GM23338 (cell line): Measurements from ENCODE around the gene RHCG. TPM values are rescaled to one million over a fixed set of nuclear protein-coding genes. Genes with fewer than 3 reads are reported as not detected.

Experiments used
- ATAC-seq: fragments of 200-7000 bp; cut with Tn5 transposase; 3 replicates; pipeline ENCODE4 v1.9.1; 2020
- DNase-seq: peaks from one replicate; pipeline ENCODE4 v3.0.0-alpha.2; 2015; ENCODE audit warnings: low spot score
- H2AFZ ChIP-seq: fragments of 200-600 bp; sonication (generic); 2 replicates; pipeline ENCODE4 v1.8.0; 2016; ENCODE audit warnings: antibody characterized with exemption, mild to moderate bottlenecking, moderate library complexity
- H3F3A ChIP-seq: fragments of 200-600 bp; sonication (generic); replicated peaks from 2 replicates; pipeline ENCODE4 v1.8.0; 2017; ENCODE audit warnings: antibody characterized with exemption, mixed run types, low read depth
- H3K27ac ChIP-seq: fragments of 200-600 bp; sonication (generic); 2 replicates; pipeline ENCODE4 v1.6.1; 2016; ENCODE audit warnings: low read depth
- H3K27me3 ChIP-seq: fragments of 200-600 bp; sonication (generic); 2 replicates; pipeline ENCODE4 v1.8.0; 2016; ENCODE audit warnings: mild to moderate bottlenecking, mixed run types, moderate library complexity; ENCODE audit not compliant: insufficient read depth
- H3K36me3 ChIP-seq: fragments of 200-600 bp; sonication (generic); 2 replicates; pipeline ENCODE4 v1.8.0; 2016; ENCODE audit warnings: mild to moderate bottlenecking; ENCODE audit not compliant: insufficient read depth
- H3K4me1 ChIP-seq: fragments of 200-600 bp; sonication (generic); 2 replicates; pipeline ENCODE4 v1.8.0; 2016; ENCODE audit warnings: mild to moderate bottlenecking, moderate library complexity; ENCODE audit not compliant: insufficient read depth
- H3K4me2 ChIP-seq: fragments of 200-600 bp; sonication (generic); 2 replicates; pipeline ENCODE4 v1.7.1; 2017; ENCODE audit warnings: mixed run types
- H3K4me3 ChIP-seq: fragments of 200-600 bp; sonication (generic); 2 replicates; pipeline ENCODE4 v1.6.1; 2016; ENCODE audit warnings: mixed run types
- H3K79me2 ChIP-seq: fragments of 200-600 bp; sonication (generic); replicated peaks from 2 replicates; pipeline ENCODE4 v1.8.0; 2017; ENCODE audit warnings: mild to moderate bottlenecking; ENCODE audit not compliant: insufficient read depth
- H3K9me2 ChIP-seq: fragments of 200-600 bp; sonication (generic); 2 replicates; pipeline ENCODE4 v1.8.0; 2017; ENCODE audit not compliant: insufficient read depth
- H4K20me1 ChIP-seq: fragments of 200-600 bp; sonication (generic); replicated peaks from 2 replicates; pipeline ENCODE4 v1.8.0; 2017; ENCODE audit warnings: mild to moderate bottlenecking; ENCODE audit not compliant: insufficient read depth
- H3K27ac Mint-ChIP-seq: 2 replicates; pipeline ENCODE4 v1.8.0; 2020; ENCODE audit warnings: inconsistent platforms, mild to moderate bottlenecking, moderate library complexity, mixed read lengths
- H3K27me3 Mint-ChIP-seq: 3 replicates; pipeline ENCODE4 v1.8.0; 2022; ENCODE audit warnings: low read depth, mild to moderate bottlenecking, moderate library complexity, mixed read lengths, inconsistent platforms; ENCODE audit not compliant: insufficient read depth, poor library complexity
- H3K36me3 Mint-ChIP-seq: 3 replicates; pipeline ENCODE4 v1.8.0; 2021; ENCODE audit warnings: low read depth, mild to moderate bottlenecking, inconsistent platforms, moderate library complexity, mixed read lengths
- H3K4me1 Mint-ChIP-seq: 3 replicates; pipeline ENCODE4 v1.8.0; 2020; ENCODE audit warnings: mild to moderate bottlenecking, inconsistent platforms, mixed read lengths
- H3K4me3 Mint-ChIP-seq: 3 replicates; pipeline ENCODE4 v1.8.0; 2021; ENCODE audit warnings: moderate library complexity, mild to moderate bottlenecking, inconsistent platforms, mixed read lengths
- H3K9me3 Mint-ChIP-seq: 3 replicates; pipeline ENCODE4 v1.8.0; 2020; ENCODE audit warnings: moderate library complexity, mild to moderate bottlenecking, inconsistent platforms, mixed read lengths
- CREB1 ChIP-seq: fragments of 250-450 bp; sonication (Bioruptor Pico); IDR thresholded peaks from 2 replicates; pipeline ENCODE4 v1.5.0; 2020; ENCODE audit warnings: low read depth, mild to moderate bottlenecking, moderate library complexity
- EZH2 ChIP-seq: fragments of 200-600 bp; sonication (generic); IDR thresholded peaks from one replicate; pipeline ENCODE4 v1.8.0; 2017; ENCODE audit warnings: antibody characterized with exemption, mild to moderate bottlenecking, low read depth; ENCODE audit not compliant: unreplicated experiment
- EZH2phosphoT487 ChIP-seq: fragments of 200-600 bp; sonication (generic); IDR thresholded peaks from one replicate; pipeline ENCODE4 v1.8.1; 2018; ENCODE audit warnings: antibody characterized with exemption; ENCODE audit not compliant: unreplicated experiment
- JUNB ChIP-seq: IDR thresholded peaks from one replicate; pipeline ENCODE4 v1.6.1; 2016; ENCODE audit warnings: antibody characterized with exemption; ENCODE audit not compliant: unreplicated experiment
- NANOG ChIP-seq: IDR thresholded peaks from 2 replicates; pipeline ENCODE4 v1.6.1; 2016; ENCODE audit warnings: antibody characterized with exemption, borderline replicate concordance
- POLR2AphosphoS5 ChIP-seq: IDR thresholded peaks from 2 replicates; pipeline ENCODE4 v1.6.1; 2016; ENCODE audit warnings: antibody characterized with exemption, low read depth
- REST ChIP-seq: IDR thresholded peaks from one replicate; pipeline ENCODE4 v1.6.1; 2018; ENCODE audit warnings: antibody characterized with exemption; ENCODE audit not compliant: unreplicated experiment
- STAT1 ChIP-seq: IDR thresholded peaks from one replicate; pipeline ENCODE4 v1.6.1; 2016; ENCODE audit warnings: antibody characterized with exemption; ENCODE audit not compliant: unreplicated experiment
- ZNF114 ChIP-seq: fragments of 250-450 bp; sonication (Bioruptor Pico); IDR thresholded peaks from 2 replicates; pipeline ENCODE4 v1.5.0; 2020; ENCODE audit warnings: mild to moderate bottlenecking, moderate library complexity
- ZNF331 ChIP-seq: fragments of 250-450 bp; sonication (Bioruptor Pico); IDR thresholded peaks from 2 replicates; pipeline ENCODE4 v1.5.0; 2020; ENCODE audit warnings: low read depth, mild to moderate bottlenecking, moderate library complexity
- ZNF462 ChIP-seq: fragments of 250-450 bp; sonication (Bioruptor Pico); IDR thresholded peaks from 2 replicates; pipeline ENCODE4 v1.5.0; 2020; ENCODE audit warnings: mild to moderate bottlenecking, moderate library complexity
- polyA plus RNA-seq: library from polyadenylated mRNA; unstranded; fragments of >200 nt; fragmentation: Nextera tagmentation; extraction: Ambion mirVana; gene quantifications from 2 replicates; pipeline ENCODE4 v1.2.1, GENCODE V29; 2016
- total RNA-seq: library from RNA; depleted of rRNA; stranded (reverse); fragments of >200 nt; shearing (Covaris generic); gene quantifications from 2 replicates; pipeline ENCODE4 v1.2.3, GENCODE V29; 2014
- TF ChIP-seq, protein P1 (sequence below), 2 experiments: fragments of 200-600 bp in 1 of 2; sonication (generic) in 1 of 2; conservative IDR thresholded peaks; 2 replicates each; pipeline versions ENCODE4 v1.5.1 to v1.6.1; 2016 to 2017; ENCODE audit warnings: antibody characterized with exemption in 2 of 2, low read depth in 2 of 2, mild to moderate bottlenecking in 2 of 2, moderate library complexity in 1 of 2
- TF ChIP-seq, protein P2 (sequence below): IDR thresholded peaks from 2 replicates; pipeline ENCODE4 v1.6.1; 2016; ENCODE audit warnings: antibody characterized with exemption

RHCG gene
- total and polyA plus RNA-seq, 2 experiments from 2014 or later, result 0.21 to 0.63 TPM

- Histone ChIP-seq H3K79me2 (no peaks in the 10 kb centered on the region), H3K4me2 (no peak overlapping the region), H3K4me1 (no peaks in the 10 kb centered on the region), H2AFZ (no peak overlapping the region), H3K27me3 (no peaks in the 10 kb centered on the region), H3F3A (no peaks in the 10 kb centered on the region), H3K27ac (no peak overlapping the region), H3K4me3 (no peak overlapping the region), H3K9me2 (peaks cover 4% of the 10 kb centered on the region; the same call in 1 of the 2 replicates), H4K20me1 (no peaks in the 10 kb centered on the region), H3K36me3 (no peaks in the 10 kb centered on the region)
- DNase-seq (no peak), ATAC-seq (no peak)
- peaks cover 4% of the 10 kb centered on the region for H3K27me3 Mint-ChIP-seq
- no peak overlapping the region for H3K27ac Mint-ChIP-seq
- no peak overlapping the region for H3K4me3 Mint-ChIP-seq
- TF ChIP-seq JUNB (no peak), NANOG (no peak), EZH2 (no peak), REST (no peak), STAT1 (no peak), POLR2AphosphoS5 (no peak), ZNF114 (CRISPR knock-in tag) (no peak), ZNF462 (CRISPR knock-in tag) (no peak), EZH2phosphoT487 (no peak), CREB1 (no peak), ZNF331 (no peak)
- TF ChIP-seq, protein P1, sequence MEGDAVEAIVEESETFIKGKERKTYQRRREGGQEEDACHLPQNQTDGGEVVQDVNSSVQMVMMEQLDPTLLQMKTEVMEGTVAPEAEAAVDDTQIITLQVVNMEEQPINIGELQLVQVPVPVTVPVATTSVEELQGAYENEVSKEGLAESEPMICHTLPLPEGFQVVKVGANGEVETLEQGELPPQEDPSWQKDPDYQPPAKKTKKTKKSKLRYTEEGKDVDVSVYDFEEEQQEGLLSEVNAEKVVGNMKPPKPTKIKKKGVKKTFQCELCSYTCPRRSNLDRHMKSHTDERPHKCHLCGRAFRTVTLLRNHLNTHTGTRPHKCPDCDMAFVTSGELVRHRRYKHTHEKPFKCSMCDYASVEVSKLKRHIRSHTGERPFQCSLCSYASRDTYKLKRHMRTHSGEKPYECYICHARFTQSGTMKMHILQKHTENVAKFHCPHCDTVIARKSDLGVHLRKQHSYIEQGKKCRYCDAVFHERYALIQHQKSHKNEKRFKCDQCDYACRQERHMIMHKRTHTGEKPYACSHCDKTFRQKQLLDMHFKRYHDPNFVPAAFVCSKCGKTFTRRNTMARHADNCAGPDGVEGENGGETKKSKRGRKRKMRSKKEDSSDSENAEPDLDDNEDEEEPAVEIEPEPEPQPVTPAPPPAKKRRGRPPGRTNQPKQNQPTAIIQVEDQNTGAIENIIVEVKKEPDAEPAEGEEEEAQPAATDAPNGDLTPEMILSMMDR (conservative IDR thresholded peaks at IDR 0.05; ENCODE audit: low read depth in 2 of 2), result no peak
- TF ChIP-seq, protein P2, sequence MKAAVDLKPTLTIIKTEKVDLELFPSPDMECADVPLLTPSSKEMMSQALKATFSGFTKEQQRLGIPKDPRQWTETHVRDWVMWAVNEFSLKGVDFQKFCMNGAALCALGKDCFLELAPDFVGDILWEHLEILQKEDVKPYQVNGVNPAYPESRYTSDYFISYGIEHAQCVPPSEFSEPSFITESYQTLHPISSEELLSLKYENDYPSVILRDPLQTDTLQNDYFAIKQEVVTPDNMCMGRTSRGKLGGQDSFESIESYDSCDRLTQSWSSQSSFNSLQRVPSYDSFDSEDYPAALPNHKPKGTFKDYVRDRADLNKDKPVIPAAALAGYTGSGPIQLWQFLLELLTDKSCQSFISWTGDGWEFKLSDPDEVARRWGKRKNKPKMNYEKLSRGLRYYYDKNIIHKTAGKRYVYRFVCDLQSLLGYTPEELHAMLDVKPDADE, result no peak
- no peaks in the 10 kb centered on the region for H3K36me3 Mint-ChIP-seq
- H3K4me1 Mint-ChIP-seq, result no peaks in the 10 kb centered on the region
- H3K9me3 Mint-ChIP-seq, result no peaks in the 10 kb centered on the region; the same call in 2 of the 3 replicates
Measured at GRCh38 chr15:89506026-89506686, 9.8 kb upstream of the RHCG start.
